GM18517 (cell line): Measurements from ENCODE around the gene PEAR1.
"Not testable (repeated sequence)": the region's sequence is repeated elsewhere in the genome, so short reads cannot be mapped to it uniquely, and the experiment has no call there.

Experiments
- ATAC-seq: cut with Tn5 transposase; IDR thresholded peaks from one replicate; pipeline ENCODE4 v1.9.1; 2021; ENCODE audit warnings: mild to moderate bottlenecking, moderate library complexity; ENCODE audit not compliant: unreplicated experiment

Gene PEAR1

GRCh38 chr1:156913809-156914387 is 20.4 kb downstream of the PEAR1 start:
- ATAC-seq, result no peak

- ATAC-seq, result no peak
Measured at GRCh38 chr1:156914440-156914856, 20.9 kb downstream of the PEAR1 start.

GRCh38 chr1:156920233-156921052 is 26.9 kb downstream of the PEAR1 start, which contains the start of gene LRRC71:
LRRC71 (plus strand) TSS chr1:156920632; CDS start chr1:156920804, 172 bp downstream.
- ATAC-seq, result no peak

- no peak for ATAC-seq
Measured at GRCh38 chr1:156921053-156921529, 27.6 kb downstream of the PEAR1 start.

- ATAC-seq, result no peak
Measured at GRCh38 chr1:156922986-156923669, 29.6 kb downstream of the PEAR1 start.

GRCh38 chr1:156923670-156924477 is 30.4 kb downstream of the PEAR1 start:
- ATAC-seq, result no peak

- ATAC-seq, result no peak
Measured at GRCh38 chr1:156924478-156925153, 31.1 kb downstream of the PEAR1 start.

GRCh38 chr1:156925154-156926010 is 31.9 kb downstream of the PEAR1 start:
- no peak for ATAC-seq

- ATAC-seq, result no peak
Measured at GRCh38 chr1:156926175-156926574, 32.7 kb downstream of the PEAR1 start.

- not testable (repeated sequence) for ATAC-seq
Measured at GRCh38 chr1:156926695-156927094, 33.2 kb downstream of the PEAR1 start.

- ATAC-seq, result no peak
Measured at GRCh38 chr1:156927215-156928042, 33.9 kb downstream of the PEAR1 start.

GRCh38 chr1:156928043-156928602 is 34.6 kb downstream of the PEAR1 start:
- no peak for ATAC-seq

GRCh38 chr1:156929596-156930238 is 36.2 kb downstream of the PEAR1 start:
- ATAC-seq, result no peak

GRCh38 chr1:156930483-156930882 is 37.0 kb downstream of the PEAR1 start:
- no peak for ATAC-seq

GRCh38 chr1:156931211-156931952 is 37.9 kb downstream of the PEAR1 start:
- no peak for ATAC-seq

- ATAC-seq, result no peak
Measured at GRCh38 chr1:156931974-156932710, 38.6 kb downstream of the PEAR1 start.
